Endothelial cell of umbilical vein (primary cell): ENCODE results near the gene MUCL3. TPM values are rescaled to one million over a fixed set of nuclear protein-coding genes. Genes with fewer than 3 reads are reported as not detected.

Experiments
- BruUV-seq: library from RNA; stranded (reverse); fragments of 400-500 nt; replicated peaks from 2 replicates; lab custom pipeline; 2021; lab: Mats Ljungman, UMichigan
- CTCF ChIA-PET: fragments of 300-600, 350-600 bp; sonication (Branson Sonifier 250); formaldehyde crosslinking; loops from one replicate; lab custom pipeline; 2021; ENCODE audit warnings: antibody characterized with exemption, inconsistent platforms; lab: Charles Lee
- POLR2A ChIA-PET: fragments of 300-600, 350-600 bp; sonication (Branson Sonifier 250); formaldehyde crosslinking; loops from one replicate; lab custom pipeline; 2021; ENCODE audit warnings: antibody characterized with exemption, inconsistent platforms; lab: Charles Lee
- DNase-seq: peaks from one replicate; pipeline ENCODE4 v3.0.0-alpha.2; 2011; ENCODE audit warnings: low read depth, low spot score
- FAIRE-seq: peaks from 2 replicates; lab custom pipeline; 2011; peaks lifted over from hg19 to GRCh38; lab: Jason Lieb, UNC
- H2AFZ ChIP-seq: 2 replicates; pipeline ENCODE4 v1.6.0; 2012; ENCODE audit warnings: low read depth, low read length, control low read depth, inconsistent platforms
- H3K27ac ChIP-seq: 2 replicates; pipeline ENCODE4 v1.5.1; 2011; ENCODE audit warnings: low read depth, mild to moderate bottlenecking, control low read depth, low read length, moderate library complexity; ENCODE audit not compliant: insufficient read depth
- H3K27me3 ChIP-seq, 2 experiments: 2 replicates each; pipeline versions ENCODE4 v1.6.0 to v1.6.1; 2011; ENCODE audit warnings: low read length in 2 of 2, mixed read lengths in 1 of 2; ENCODE audit not compliant: control insufficient read depth in 2 of 2, insufficient read depth in 2 of 2
- H3K36me3 ChIP-seq, 2 experiments: 2 replicates in 1 of 2; 3 replicates in 1 of 2; pipeline ENCODE4 v1.5.1; 2011; ENCODE audit warnings: low read length in 2 of 2, mild to moderate bottlenecking in 1 of 2, moderate library complexity in 1 of 2; ENCODE audit not compliant: control insufficient read depth in 2 of 2, insufficient read depth in 2 of 2; ENCODE audit errors: extremely low read depth in 1 of 2
- H3K4me1 ChIP-seq: 3 replicates; pipeline ENCODE4 v1.5.1; 2011; ENCODE audit warnings: mild to moderate bottlenecking, low read length; ENCODE audit not compliant: control insufficient read depth, insufficient read depth; ENCODE audit errors: extremely low read depth
- H3K4me2 ChIP-seq: 2 replicates; pipeline ENCODE4 v1.6.1; 2011; ENCODE audit warnings: low read length, control low read depth, mixed read lengths; ENCODE audit not compliant: insufficient read depth
- H3K4me3 ChIP-seq, 3 experiments: fragments of 200-600 bp in 1 of 3; sonication (generic), shearing (Covaris generic) in 1 of 3; replicated peaks in 1 of 3; 2 replicates each; pipeline ENCODE4 v1.5.1; 2011 to 2016; ENCODE audit warnings: control low read depth in 3 of 3, low read length in 3 of 3, mild to moderate bottlenecking in 2 of 3, inconsistent platforms in 1 of 3, low read depth in 1 of 3, moderate library complexity in 1 of 3; ENCODE audit not compliant: insufficient read depth in 1 of 3
- H3K79me2 ChIP-seq: 2 replicates; pipeline ENCODE4 v1.6.0; 2012; ENCODE audit warnings: low read length, inconsistent platforms; ENCODE audit not compliant: control insufficient read depth, insufficient read depth
- H3K9ac ChIP-seq: replicated peaks from 2 replicates; pipeline ENCODE3; 2011; ENCODE audit warnings: low read length, control low read depth; ENCODE audit not compliant: insufficient read depth; ENCODE audit errors: extremely low read depth
- H3K9me1 ChIP-seq: replicated peaks from 3 replicates; pipeline ENCODE4 v1.6.0; 2011; ENCODE audit warnings: mild to moderate bottlenecking, low read length; ENCODE audit not compliant: control insufficient read depth, insufficient read depth; ENCODE audit errors: extremely low read depth
- H3K9me3 ChIP-seq: replicated peaks from 2 replicates; pipeline ENCODE4 v1.5.1; 2012; ENCODE audit warnings: low read length, inconsistent platforms; ENCODE audit not compliant: control insufficient read depth, insufficient read depth
- H4K20me1 ChIP-seq: replicated peaks from 2 replicates; pipeline ENCODE3; 2011; ENCODE audit warnings: mild to moderate bottlenecking, low read length; ENCODE audit not compliant: control insufficient read depth, insufficient read depth; ENCODE audit errors: extremely low read depth
- CTCF ChIP-seq, 2 donors: IDR thresholded peaks; 1 replicate in 1 of 2; 2 replicates in 1 of 2; pipeline ENCODE4 v1.5.1; 2011; ENCODE audit warnings: low read length in 2 of 2, mild to moderate bottlenecking in 2 of 2, moderate library complexity in 2 of 2, control low read depth in 1 of 2, inconsistent platforms in 1 of 2, low read depth in 1 of 2; ENCODE audit not compliant: insufficient read depth in 1 of 2; ENCODE audit errors: extremely low read depth in 1 of 2
- EZH2 ChIP-seq: IDR thresholded peaks from 2 replicates; pipeline ENCODE4 v1.6.1; 2012; ENCODE audit warnings: borderline replicate concordance, low read depth, mild to moderate bottlenecking, moderate library complexity, low read length, inconsistent platforms; ENCODE audit not compliant: severe bottlenecking
- FOS ChIP-seq: IDR thresholded peaks from 2 replicates; pipeline ENCODE4 v1.6.1; 2011; ENCODE audit warnings: mild to moderate bottlenecking, low read length, moderate library complexity, borderline replicate concordance; ENCODE audit not compliant: insufficient read depth
- GATA2 ChIP-seq: IDR thresholded peaks from 2 replicates; pipeline ENCODE4 v1.7.0; 2011; ENCODE audit warnings: low read depth, mild to moderate bottlenecking, moderate library complexity, mixed read lengths, low read length; ENCODE audit not compliant: insufficient read length, insufficient read depth
- JUN ChIP-seq: IDR thresholded peaks from 2 replicates; pipeline ENCODE4 v1.6.1; 2011; ENCODE audit warnings: borderline replicate concordance, low read depth; ENCODE audit not compliant: insufficient read length, insufficient read depth
- MAX ChIP-seq: IDR thresholded peaks from 2 replicates; pipeline ENCODE4 v1.6.1; 2011; ENCODE audit not compliant: insufficient read depth, insufficient read length
- MYC ChIP-seq: IDR thresholded peaks from one replicate; pipeline ENCODE4 v1.6.1; 2011; ENCODE audit warnings: mild to moderate bottlenecking, low read depth, low read length
- POLR2A ChIP-seq: IDR thresholded peaks from 2 replicates; pipeline ENCODE4 v1.6.1; 2012; ENCODE audit warnings: low read depth, mild to moderate bottlenecking, control low read depth, low read length
- POLR2AphosphoS5 ChIP-seq: IDR thresholded peaks from 2 replicates; pipeline ENCODE4 v1.6.1; 2012; ENCODE audit warnings: low read depth, mild to moderate bottlenecking, control low read depth, low read length, moderate library complexity; ENCODE audit not compliant: insufficient read depth
- dilution Hi-C: fragments of 300-500 bp; cut with MboI; formaldehyde crosslinking; loops from one replicate; pipeline ENCODE4 v1.15.0; 2019; ENCODE audit warnings: low sequenced_read_pairs; ENCODE audit not compliant: extremely low pct_ligation_motif_present
- intact Hi-C: fragments of 100-400 bp; cut with micrococcal nuclease; formaldehyde crosslinking; loops from one replicate; pipeline ENCODE4 v1.10.0; 2022
- polyA plus RNA-seq, 4 experiments: library from polyadenylated mRNA; depleted of rRNA in 3 of 4; stranded (reverse) in 3 of 4; unstranded in 1 of 4; fragments of >200 nt; gene quantifications; 2 replicates each; pipeline versions ENCODE4 v1.2.1 to v1.2.3, GENCODE V29; 2011 to 2012; ENCODE audit warnings: missing spikeins in 1 of 4
- total RNA-seq: library from RNA; stranded (reverse); gene quantifications from 2 replicates; pipeline ENCODE4 v1.2.3, GENCODE V29; 2021

MUCL3 gene
- total and polyA plus RNA-seq, 2 donors (not counting 3 experiments of a cell fraction or from before 2014, with no cell fraction given), result not detected

- Histone ChIP-seq H3K36me3 (peaks cover 0 to 2% of the 10 kb centered on the region in 2 experiments), H2AFZ (no peak overlapping the region), H3K9me1 (no peaks in the 10 kb centered on the region), H3K27me3 (no peaks in the 10 kb centered on the region), H3K27ac (no peak overlapping the region), H3K4me2 (no peak overlapping the region), H4K20me1 (no peaks in the 10 kb centered on the region), H3K4me3 (no peak overlapping the region), H3K4me1 (peaks cover 3% of the 10 kb centered on the region), H3K9me3 (no peaks in the 10 kb centered on the region), H3K79me2 (no peaks in the 10 kb centered on the region), H3K9ac (no peak overlapping the region)
- no peak for TF ChIP-seq CTCF (IDR thresholded peaks at IDR 0.05; ENCODE audit: extremely low read depth in 1 of 2, insufficient read depth in 1 of 2, low read depth in 1 of 2, low read length in 2 of 2)
- DNase-seq, result no peak
- BruUV-seq, result no TSS peak
- no peak for FAIRE-seq
- dilution Hi-C loops, result no loop called here
- POLR2A ChIA-PET, result no interaction called here
- CTCF ChIA-PET, result interaction anchor here (1.0 kb wide), 1 partner anchor 81 kb away, joined by 5 read pairs; no protein-coding TSS in a partner anchor
- intact Hi-C loops, result no loop called here
Measured at GRCh38 chr6:30902709-30903108, 38.1 kb upstream of the MUCL3 start.

- H3K4me3 ChIP-seq, result no peak overlapping the region
- H3K9me1 ChIP-seq, result no peaks in the 10 kb centered on the region
- FAIRE-seq (no peak), DNase-seq (no peak)
- no peaks in the 10 kb centered on the region for H3K36me3 ChIP-seq
- H3K4me1 ChIP-seq, result peaks cover 3% of the 10 kb centered on the region
- dilution Hi-C loops, result no loop called here
- TF ChIP-seq FOS (no peak), CTCF (IDR thresholded peaks at IDR 0.05; ENCODE audit: extremely low read depth in 1 of 2, insufficient read depth in 1 of 2, low read depth in 1 of 2, low read length in 2 of 2) (no peak), EZH2 (no peak), MAX (no peak), JUN (no peak), POLR2AphosphoS5 (no peak), POLR2A (no peak), GATA2 (no peak), MYC (no peak)
- no peak overlapping the region for H3K4me2 ChIP-seq
- no TSS peak for BruUV-seq
- no peaks in the 10 kb centered on the region for H3K27me3 ChIP-seq
- H4K20me1 ChIP-seq, result no peaks in the 10 kb centered on the region
- no peak overlapping the region for H3K27ac ChIP-seq
- H3K9ac ChIP-seq, result no peak overlapping the region
- no peak overlapping the region for H2AFZ ChIP-seq
- ChIA-PET CTCF (interaction anchor here (1.0 to 2.1 kb wide), 2 partner anchors 14 to 184 kb away, joined by 3 to 8 read pairs; no protein-coding TSS in a partner anchor), POLR2A (no interaction called here)
- peaks cover 1% of the 10 kb centered on the region for H3K79me2 ChIP-seq
- intact Hi-C loops, result no loop called here
- H3K9me3 ChIP-seq, result no peaks in the 10 kb centered on the region
Measured at GRCh38 chr6:30903236-30903635, 37.5 kb upstream of the MUCL3 start.
